ENCODE results near the gene C3orf80. TPM values are rescaled to one million over a fixed set of nuclear protein-coding genes. Genes with fewer than 3 reads are reported as not detected.

C3orf80 gene
- polyA plus RNA-seq, 1 donor from 2014 or later, result 0.57 TPM

GRCh38 chr3:160196511-160197104, 28.6 kb upstream of the C3orf80 start:
- Histone ChIP-seq H3K4me3 (ENCODE audit: low read length) (no peak overlapping the region), H3K9me3 (ENCODE audit: low read length) (no peaks in the 10 kb centered on the region), H3K9me2 (ENCODE audit: insufficient read depth, low read length) (no peaks in the 10 kb centered on the region), H3K9ac (ENCODE audit: low read length) (no peak overlapping the region), H3K79me2 (replicated peaks; ENCODE audit: insufficient read depth, low read length) (no peaks in the 10 kb centered on the region), H3K4me2 (ENCODE audit: low read length) (no peak overlapping the region), H3K27me3 (ENCODE audit: insufficient read depth, low read depth, low read length) (no peaks in the 10 kb centered on the region), H3F3A (ENCODE audit: insufficient read depth, low read length, poor library complexity, severe bottlenecking) (no peaks in the 10 kb centered on the region), H4K20me1 (ENCODE audit: insufficient read depth) (no peaks in the 10 kb centered on the region), H2AFZ (ENCODE audit: low read depth, low read length) (no peak overlapping the region), H3K27ac (ENCODE audit: low read length) (no peak overlapping the region), H3K36me3 (ENCODE audit: insufficient read depth, low read length) (no peaks in the 10 kb centered on the region)
- TF ChIP-seq RAD21 (conservative IDR thresholded peaks at IDR 0.05) (no peak), EZH2 (IDR thresholded peaks at IDR 0.05; ENCODE audit: borderline replicate concordance, insufficient read depth, low read length, poor library complexity, severe bottlenecking) (no peak), CTCF (IDR thresholded peaks at IDR 0.05; ENCODE audit: poor library complexity, severe bottlenecking) (no peak), TAF1 (IDR thresholded peaks at IDR 0.05; ENCODE audit: low read depth) (no peak), POLR2AphosphoS5 (IDR thresholded peaks at IDR 0.05) (no peak), MXI1 (conservative IDR thresholded peaks at IDR 0.05; ENCODE audit: poor library complexity, severe bottlenecking) (no peak), SMC3 (conservative IDR thresholded peaks at IDR 0.05; ENCODE audit: poor library complexity) (no peak), EP300 (conservative IDR thresholded peaks at IDR 0.05; ENCODE audit: poor library complexity, severe bottlenecking) (no peak)
- TF ChIP-seq, protein P1, sequence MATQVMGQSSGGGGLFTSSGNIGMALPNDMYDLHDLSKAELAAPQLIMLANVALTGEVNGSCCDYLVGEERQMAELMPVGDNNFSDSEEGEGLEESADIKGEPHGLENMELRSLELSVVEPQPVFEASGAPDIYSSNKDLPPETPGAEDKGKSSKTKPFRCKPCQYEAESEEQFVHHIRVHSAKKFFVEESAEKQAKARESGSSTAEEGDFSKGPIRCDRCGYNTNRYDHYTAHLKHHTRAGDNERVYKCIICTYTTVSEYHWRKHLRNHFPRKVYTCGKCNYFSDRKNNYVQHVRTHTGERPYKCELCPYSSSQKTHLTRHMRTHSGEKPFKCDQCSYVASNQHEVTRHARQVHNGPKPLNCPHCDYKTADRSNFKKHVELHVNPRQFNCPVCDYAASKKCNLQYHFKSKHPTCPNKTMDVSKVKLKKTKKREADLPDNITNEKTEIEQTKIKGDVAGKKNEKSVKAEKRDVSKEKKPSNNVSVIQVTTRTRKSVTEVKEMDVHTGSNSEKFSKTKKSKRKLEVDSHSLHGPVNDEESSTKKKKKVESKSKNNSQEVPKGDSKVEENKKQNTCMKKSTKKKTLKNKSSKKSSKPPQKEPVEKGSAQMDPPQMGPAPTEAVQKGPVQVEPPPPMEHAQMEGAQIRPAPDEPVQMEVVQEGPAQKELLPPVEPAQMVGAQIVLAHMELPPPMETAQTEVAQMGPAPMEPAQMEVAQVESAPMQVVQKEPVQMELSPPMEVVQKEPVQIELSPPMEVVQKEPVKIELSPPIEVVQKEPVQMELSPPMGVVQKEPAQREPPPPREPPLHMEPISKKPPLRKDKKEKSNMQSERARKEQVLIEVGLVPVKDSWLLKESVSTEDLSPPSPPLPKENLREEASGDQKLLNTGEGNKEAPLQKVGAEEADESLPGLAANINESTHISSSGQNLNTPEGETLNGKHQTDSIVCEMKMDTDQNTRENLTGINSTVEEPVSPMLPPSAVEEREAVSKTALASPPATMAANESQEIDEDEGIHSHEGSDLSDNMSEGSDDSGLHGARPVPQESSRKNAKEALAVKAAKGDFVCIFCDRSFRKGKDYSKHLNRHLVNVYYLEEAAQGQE (IDR thresholded peaks at IDR 0.05; ENCODE audit: borderline replicate concordance), result no peak

DNA sequence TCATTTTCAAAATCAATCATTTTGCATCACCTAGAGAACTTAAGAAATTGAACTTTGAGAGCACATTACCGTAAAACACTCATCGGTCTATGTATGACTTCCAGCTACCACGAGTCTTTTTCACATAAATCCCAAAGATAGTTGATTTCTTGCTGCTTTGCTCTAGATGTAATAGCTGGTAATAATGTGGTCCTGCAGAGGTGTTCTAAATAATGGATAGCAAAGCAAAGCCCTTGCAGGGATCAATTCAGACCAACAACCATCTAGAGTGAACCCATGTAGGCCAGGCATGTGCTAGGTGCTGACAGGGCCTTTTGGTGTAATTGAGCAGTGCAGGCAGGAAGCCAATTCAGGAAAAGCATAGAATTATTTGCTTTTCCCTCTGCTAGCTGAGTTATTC, 26.1 kb upstream of the C3orf80 start:
- Histone ChIP-seq H2AFZ (ENCODE audit: low read depth, low read length) (no peak overlapping the region), H3K9me3 (ENCODE audit: low read length) (no peaks in the 10 kb centered on the region), H4K20me1 (ENCODE audit: insufficient read depth) (no peaks in the 10 kb centered on the region), H3K9ac (ENCODE audit: low read length) (no peak overlapping the region), H3F3A (ENCODE audit: insufficient read depth, low read length, poor library complexity, severe bottlenecking) (no peaks in the 10 kb centered on the region), H3K9me2 (ENCODE audit: insufficient read depth, low read length) (no peaks in the 10 kb centered on the region), H3K27ac (ENCODE audit: low read length) (no peak overlapping the region), H3K79me2 (replicated peaks; ENCODE audit: insufficient read depth, low read length) (no peaks in the 10 kb centered on the region), H3K36me3 (ENCODE audit: insufficient read depth, low read length) (no peaks in the 10 kb centered on the region), H3K4me3 (ENCODE audit: low read length) (no peak overlapping the region), H3K4me2 (ENCODE audit: low read length) (no peak overlapping the region), H3K27me3 (ENCODE audit: insufficient read depth, low read depth, low read length) (no peaks in the 10 kb centered on the region)
- TF ChIP-seq SMC3 (conservative IDR thresholded peaks at IDR 0.05; ENCODE audit: poor library complexity), result no peak
- TF ChIP-seq, protein P1 (IDR thresholded peaks at IDR 0.05; ENCODE audit: borderline replicate concordance), result no peak
- TF ChIP-seq MXI1 (conservative IDR thresholded peaks at IDR 0.05; ENCODE audit: poor library complexity, severe bottlenecking), result no peak
- no peak for TF ChIP-seq EZH2 (IDR thresholded peaks at IDR 0.05; ENCODE audit: borderline replicate concordance, insufficient read depth, low read length, poor library complexity, severe bottlenecking)
- TF ChIP-seq RAD21 (conservative IDR thresholded peaks at IDR 0.05), result no peak
- TF ChIP-seq CTCF (IDR thresholded peaks at IDR 0.05; ENCODE audit: poor library complexity, severe bottlenecking), result no peak
- TF ChIP-seq POLR2AphosphoS5 (IDR thresholded peaks at IDR 0.05), result no peak
- no peak for TF ChIP-seq TAF1 (IDR thresholded peaks at IDR 0.05; ENCODE audit: low read depth)
- TF ChIP-seq EP300 (conservative IDR thresholded peaks at IDR 0.05; ENCODE audit: poor library complexity, severe bottlenecking), result no peak

All from neural cell (in vitro differentiated cells).